NCI-H82 (cell line): ENCODE measurements around the gene DLX6.

Experiments used
- DNase-seq: peaks from one replicate; lab custom pipeline; 2025; lab: John Stamatoyannopoulos, UW

The DLX6 gene

DNA sequence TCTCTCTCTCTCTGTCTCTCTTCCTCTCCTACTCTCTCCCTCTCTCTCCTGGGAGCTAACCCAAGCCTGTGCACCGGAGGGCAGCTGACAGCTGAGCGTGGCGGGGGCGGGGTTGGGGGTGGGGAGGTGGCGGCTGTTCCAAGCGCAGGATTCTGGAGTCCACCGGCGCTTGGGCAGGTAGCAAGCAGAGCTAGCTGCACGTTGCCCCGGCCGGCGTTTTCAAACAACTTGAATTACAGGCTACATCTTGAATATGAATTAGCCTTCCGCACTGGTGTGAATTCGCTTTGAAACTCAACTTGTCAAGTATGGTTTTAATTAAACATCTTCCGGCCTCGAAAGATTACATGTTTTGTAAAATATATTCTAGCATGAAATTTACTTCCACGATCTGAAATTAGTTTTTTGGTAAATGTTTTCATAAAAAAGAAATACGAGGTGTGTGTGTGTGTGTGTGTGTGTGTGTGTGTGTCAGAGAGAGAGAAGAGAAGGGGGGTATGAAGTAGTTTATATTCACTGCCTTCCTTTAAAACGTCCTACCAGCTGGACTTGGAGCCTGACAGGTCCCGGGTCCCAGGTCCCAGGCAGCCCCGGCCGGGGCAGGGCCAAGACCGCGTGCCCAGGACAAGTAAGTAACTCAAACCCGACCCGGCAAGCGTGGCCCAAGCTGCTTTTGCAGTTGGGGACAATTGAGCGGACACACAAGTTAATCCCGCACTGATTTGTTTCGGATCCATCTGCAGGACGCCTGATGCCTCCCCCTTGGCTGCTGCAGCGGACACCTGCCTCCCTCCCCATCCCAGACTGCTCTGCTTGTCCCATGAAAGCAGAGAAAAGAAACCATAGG, 9.0 kb upstream of the DLX6 start:
- DNase-seq = peak; percentile 58

DNA sequence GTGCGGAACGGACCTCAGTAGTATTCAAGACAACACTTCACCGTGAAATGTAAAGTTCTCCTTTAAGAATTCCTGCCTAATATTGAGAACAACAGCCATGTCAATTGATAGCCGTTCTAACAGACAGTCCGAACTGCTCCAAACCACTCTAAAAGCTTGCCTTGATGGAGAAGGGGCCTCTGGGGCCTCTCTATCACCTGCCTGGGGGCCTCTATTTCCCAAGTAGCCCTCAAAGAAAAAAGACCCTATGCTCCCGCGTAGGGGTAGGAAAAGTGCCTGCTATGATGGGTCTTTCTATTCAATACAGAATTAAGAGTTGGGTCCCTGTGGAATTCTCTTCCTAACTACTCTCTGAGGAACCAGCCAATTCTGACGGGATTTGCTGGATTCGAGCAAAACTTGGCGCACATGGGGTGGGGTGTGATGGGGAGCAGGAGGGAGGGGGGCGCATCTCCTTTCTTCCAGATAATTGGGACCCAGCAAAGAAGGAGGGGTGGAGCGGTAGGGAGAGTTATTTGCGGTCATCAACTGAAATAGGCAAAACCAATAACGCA, 8.3 kb upstream of the DLX6 start:
- no peak for DNase-seq

DNA sequence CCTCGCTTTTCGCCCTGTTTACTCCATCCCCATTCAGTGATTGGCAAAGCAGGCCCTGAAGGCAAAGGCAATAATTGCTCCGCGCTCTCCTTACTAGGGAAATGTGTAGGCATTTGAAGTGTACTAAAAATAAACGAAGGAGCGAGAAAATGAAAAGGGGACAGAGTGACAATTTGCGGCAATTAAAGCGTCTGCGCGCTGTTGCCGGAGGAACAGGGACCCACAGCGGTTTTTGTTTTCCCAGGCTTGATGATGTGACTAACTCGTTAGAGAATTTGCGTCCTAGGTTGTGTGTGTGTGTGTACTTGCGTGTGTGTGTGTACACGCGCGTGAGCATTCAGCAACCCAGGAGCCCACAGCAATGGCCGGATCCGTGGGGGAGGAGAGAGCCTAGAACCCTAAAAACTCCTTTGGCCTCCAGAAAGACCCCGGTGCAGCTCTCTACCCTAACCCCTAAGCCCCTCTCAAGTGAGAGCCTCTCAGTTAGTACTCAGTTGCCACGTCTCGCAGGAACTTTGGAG, 7.8 kb upstream of the DLX6 start:
- DNase-seq = no peak

DNA sequence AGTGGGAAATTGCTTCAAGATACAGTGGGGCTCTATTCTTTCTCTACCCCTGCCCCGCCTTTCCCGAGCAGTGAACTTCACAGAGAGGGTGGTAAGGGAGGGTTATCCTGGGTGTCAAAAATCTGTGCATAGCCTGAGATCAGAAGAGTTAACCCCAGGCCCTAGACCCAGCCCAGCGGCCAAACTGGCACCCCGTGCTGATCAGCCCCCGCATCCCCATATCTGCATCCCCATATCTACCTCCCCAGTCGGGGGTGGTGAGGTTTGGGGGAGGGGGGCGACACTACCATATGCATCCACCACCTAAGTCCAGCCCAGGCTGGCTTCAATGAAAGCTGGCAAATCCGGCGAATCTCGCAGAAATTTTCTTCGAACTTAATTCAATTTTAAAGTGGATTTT, 7.0 kb upstream of the DLX6 start:
- DNase-seq = no peak

DNA sequence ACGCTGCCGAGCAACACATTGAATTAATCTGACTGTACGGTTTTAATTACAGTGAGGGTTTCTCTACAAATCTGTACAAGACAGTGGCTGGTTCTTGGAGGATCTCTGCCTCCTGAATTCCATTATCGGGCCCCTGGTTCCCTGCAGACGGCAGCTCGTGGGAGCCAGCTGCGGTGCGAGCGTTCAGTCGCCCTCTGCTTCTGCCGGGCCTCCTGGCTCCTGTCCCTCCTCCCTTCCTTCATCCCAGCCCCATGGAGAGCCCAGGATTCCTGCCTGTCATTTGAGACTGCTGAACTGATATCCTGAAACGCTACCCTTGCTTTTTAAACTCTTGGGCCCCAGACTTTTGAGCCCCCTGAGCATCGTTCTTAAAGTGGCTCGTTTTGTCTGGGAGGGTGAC, 6.6 kb upstream of the DLX6 start:
- peak; percentile 23 for DNase-seq

DNA sequence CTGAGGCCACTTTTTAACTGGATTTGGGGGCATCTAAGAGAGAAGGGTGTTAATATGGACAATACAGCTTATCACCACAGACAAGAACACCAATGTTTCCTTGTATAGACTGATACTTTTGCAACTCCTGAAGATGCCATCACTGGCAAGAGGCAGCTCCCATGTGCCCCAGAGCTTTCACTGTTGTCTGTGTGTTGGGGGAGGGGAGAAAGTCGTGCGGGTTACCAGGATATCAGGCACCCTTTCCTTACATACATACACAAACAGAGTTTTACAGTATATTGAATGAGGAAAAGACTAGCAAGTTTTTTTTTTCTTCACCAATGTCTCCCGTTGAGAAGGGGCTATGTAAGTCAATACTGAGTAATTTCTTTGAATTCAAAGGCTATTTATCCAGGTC, 4.1 kb upstream of the DLX6 start:
- no peak for DNase-seq

DNA sequence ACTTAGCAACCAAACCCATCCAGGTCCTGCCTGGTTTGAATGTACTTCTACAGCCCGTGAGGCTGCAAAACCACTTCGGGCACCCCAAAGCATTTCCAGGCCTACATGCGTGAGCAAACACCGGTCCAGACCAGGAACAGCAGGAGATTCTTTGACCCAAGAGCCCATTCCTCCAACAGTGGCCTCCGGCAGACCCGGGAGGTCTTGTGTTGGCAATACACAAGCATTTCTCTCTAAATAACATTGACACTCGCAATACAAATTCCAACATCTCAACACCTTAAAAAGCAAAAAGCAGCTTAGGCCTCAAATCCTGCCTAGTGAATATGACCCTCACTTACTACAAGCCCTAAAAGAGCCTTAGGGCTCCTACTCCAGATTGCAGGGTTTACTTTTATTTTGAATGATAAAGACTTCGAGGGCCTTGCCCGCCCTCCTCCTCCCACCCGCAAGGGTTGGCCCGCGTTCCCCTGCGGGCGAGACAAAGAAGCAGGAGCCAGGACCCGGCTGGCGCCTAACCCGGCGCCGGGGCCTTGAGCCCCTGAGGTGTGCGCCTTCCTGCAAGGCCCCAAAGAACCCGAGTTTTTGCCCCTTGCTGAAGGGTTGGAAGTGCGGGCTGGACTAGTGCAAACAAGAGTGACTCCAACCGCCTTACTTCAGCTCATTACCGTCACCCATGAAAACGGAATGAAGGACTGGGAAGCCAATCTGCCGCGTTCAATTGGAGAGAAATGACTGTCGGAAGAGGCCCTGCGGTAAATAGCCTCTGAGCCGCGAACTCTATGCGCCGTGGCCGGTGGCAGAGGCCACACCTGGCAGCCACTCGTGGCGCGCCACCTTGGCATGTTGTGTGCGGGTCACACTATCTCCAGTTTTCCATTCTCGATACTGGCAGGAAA, 3.4 kb upstream of the DLX6 start:
- DNase-seq = no peak

DNA sequence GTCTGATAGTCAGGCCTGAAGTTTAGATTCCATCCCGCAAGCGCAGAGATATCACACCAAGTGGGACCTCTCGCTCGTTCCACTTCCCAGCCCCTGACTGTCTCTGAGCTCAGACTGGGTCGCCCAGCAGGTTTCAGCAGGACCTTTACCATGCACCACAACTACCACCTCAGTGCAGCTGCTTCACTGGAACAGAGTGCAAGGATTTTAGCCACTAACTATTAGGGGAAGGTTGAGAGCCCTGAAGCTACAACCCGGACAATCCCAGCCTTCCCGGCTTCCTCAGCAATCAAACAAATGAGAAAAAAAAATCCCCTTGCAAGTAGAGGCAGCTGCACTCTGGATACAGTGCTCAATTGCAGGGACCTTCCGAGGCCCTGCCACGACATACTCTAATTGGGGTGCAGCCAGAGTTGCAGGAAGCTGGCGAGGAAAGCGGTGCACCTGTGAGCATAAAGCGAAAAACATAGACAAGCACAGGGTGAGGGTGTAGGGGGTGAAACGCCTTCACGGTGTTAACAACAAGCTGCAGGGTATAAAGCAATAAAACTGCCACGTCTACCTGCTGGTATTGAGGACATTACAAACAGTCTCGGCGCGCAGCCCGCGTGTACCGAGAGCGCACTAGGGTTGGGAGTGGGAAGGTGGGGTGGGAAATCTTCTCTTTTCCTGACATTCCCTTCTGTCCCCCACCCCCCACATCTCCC, 2.6 kb upstream of the DLX6 start:
- no peak for DNase-seq

DNA sequence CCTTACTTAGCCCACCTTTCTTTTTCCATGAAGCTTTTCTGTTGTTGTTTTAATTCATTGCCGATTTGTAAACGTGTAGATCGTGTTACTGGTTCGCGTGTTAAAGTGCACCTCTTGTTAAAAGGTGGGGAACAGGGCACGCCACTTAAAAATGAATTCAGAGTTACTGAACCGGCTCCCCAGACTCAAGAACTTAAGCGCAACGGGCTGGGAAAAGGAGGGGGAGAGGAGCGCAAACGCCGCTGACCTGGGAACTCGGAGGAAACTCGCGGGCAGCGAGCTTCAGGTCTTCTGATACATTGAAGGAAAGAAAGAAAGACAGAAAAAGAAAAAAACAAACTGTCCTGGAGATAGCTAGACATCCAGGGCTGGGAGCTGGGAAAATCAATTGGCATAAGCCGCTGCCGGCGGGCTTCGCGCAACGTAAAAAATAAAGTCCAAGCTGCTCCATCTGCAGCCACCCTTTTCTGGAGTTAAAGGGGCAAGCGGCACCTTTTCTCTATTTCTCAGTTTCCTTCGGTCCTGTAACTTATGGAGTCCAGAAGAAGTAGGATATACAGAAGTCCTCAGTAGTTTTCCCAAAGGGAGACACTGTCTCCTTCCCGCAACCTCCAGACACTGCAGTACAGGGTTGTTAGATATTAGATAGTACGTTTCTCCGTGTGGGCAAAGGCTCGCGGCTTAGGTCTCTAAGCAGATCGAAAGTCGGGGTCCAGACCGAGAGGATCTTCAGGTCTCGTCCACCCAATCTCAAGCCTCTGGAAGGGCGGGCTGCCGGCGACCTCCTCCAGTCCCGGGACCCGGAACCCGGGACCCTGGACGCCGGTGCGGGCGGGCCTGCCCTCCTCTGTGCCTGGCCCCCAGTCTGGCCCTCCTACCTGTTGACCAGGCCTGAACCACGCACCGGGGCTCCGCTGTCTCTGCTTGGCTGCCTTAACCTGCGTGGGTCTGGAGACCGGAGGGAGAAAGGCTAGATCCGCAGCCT, 1.8 kb upstream of the DLX6 start:
- no peak for DNase-seq

DNA sequence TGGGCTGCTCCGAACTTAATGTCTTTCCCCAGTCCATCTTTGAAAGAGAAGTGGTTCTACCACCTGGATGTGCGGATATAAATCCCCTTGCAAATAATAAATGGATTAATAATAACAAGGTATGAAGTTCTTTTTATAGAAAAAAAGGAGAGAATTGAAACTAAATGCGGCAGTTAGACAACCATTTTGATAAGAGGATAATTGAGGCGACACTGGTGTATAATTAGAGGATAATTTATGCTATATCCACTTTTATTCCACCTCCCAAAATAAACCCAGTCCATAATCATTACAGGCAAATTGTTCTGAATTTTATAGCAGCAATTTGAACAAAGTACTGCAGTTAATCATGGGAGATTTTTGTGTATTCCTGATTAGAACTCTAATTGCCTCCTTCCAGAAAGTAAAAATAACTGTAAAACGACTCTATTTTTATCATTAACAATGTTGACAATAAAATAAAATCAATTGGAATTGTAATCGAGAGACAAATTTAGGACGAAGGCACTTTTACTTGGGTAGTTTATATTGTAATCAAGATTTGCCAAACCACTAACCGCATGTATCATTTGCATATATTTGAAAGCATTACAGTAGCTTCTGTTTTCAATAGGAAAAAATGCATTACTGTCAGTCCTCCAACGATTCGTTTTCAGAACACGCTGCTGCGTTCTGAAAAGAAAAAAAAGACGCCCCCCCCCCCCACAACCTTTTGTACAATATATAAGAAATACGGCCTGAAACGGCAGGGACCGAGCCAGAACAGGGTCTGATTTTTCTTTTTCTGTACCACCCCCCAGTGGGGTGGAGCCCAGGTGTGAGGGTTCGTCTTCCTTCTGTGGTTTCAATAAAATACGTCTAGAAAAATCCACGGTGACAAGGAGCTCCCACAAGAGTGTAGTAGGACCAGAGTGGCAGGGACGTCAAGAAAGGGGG, 838 bp upstream of the DLX6 start:
- DNase-seq = no peak

DNA sequence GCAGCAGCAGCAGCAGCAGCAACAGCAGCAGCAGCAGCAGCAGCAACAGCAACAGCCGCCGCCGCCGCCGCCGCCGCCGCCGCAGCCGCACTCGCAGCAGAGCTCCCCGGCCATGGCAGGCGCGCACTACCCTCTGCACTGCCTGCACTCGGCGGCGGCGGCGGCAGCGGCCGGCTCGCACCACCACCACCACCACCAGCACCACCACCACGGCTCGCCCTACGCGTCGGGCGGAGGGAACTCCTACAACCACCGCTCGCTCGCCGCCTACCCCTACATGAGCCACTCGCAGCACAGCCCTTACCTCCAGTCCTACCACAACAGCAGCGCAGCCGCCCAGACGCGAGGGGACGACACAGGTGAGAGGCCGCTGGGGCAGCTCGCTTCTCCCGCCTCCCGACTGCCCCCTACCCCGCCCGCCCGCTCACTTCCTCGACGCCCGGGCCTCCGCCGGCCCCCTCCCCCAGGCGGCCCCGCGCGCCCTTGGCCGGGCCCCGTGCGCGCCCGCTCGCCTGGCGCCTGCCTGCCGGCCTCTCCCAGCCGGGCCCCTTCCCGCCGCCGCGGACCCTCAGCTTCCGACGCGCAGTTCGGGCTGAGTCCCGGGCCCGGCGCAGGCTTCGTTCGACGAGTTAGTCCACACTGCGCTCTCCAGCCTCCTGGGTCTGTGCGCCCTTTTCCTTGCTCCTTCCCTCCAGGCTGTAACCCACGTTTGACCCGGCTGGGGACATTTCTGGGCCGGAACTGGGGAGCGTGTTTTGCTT, 882 bp downstream of the DLX6 start:
- DNase-seq = peak; percentile 78

DNA sequence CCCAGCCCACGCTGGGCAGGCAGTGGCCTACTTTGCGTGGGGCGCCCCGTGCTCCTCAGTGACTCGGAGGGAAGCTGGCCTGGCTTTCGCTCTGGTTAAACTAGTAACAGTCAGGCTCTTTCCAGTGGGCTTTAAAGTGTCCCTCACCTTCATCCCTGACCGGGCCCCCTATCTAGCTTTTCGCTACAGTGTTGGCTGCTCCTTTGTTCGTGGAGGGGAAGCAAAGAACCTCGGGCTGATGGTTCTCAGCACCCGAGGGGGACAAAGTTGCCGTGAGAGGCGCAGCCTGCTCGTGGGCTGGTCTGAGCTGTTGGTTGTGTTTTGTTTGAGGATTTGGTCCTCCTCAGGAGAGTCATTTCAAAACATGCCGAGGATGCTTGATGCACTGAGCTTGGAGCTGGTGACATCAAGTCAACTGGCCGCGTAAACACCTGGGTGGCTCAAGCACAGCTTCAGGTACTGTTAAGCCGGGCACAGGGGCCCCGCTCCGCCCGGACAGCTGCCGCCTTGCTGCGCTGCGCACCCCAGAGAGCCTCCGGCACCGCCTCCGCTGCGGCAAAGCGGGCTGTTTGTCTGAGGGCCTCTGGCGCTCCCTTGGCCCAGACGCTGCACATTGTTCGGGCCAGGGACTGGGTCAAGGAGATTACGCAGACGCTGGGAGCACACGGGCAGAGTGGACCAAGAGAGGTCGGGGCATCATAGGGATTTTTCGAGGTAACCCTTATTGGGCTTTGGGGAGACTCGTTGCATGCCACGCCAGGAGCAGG, 1.6 kb downstream of the DLX6 start:
- DNase-seq = peak; percentile 47

DNA sequence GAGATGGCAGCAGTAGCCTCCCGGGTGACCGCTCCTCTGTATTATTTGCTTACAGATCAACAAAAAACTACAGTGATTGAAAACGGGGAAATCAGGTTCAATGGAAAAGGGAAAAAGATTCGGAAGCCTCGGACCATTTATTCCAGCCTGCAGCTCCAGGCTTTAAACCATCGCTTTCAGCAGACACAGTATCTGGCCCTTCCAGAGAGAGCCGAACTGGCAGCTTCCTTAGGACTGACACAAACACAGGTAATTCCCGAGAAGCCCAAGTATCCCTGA, 2.2 kb downstream of the DLX6 start:
- no peak for DNase-seq

DNA sequence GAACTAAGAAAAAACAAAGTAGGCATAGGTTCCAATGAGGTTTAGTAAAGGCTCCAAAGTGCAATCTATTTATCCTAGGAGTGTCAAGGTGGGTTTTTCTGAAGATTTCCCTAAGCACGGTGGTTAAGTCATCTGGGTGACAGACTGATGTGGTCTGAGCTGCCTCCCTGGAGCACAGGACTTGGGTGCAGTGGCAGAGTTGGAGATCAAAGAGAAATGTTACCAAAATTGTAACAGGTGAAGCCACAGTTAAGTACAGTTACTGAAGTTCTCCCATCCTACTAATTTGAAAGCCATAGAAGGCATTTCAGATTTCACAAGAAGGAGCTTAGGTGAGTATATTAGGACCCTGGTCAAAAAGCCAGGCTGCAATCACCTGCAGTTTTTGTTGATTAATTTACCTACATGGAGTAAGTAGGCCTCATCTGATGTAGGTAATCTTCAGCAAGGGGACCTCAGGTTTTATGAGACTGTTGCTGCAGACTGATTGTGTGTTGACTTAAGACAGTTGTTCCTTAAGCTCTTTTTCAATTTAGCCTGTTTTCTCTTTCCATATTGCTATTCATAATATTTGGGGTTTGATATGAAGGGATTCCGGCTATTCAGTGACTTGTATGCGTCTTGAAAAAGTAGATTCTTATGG, 3.0 kb downstream of the DLX6 start:
- no peak for DNase-seq

DNA sequence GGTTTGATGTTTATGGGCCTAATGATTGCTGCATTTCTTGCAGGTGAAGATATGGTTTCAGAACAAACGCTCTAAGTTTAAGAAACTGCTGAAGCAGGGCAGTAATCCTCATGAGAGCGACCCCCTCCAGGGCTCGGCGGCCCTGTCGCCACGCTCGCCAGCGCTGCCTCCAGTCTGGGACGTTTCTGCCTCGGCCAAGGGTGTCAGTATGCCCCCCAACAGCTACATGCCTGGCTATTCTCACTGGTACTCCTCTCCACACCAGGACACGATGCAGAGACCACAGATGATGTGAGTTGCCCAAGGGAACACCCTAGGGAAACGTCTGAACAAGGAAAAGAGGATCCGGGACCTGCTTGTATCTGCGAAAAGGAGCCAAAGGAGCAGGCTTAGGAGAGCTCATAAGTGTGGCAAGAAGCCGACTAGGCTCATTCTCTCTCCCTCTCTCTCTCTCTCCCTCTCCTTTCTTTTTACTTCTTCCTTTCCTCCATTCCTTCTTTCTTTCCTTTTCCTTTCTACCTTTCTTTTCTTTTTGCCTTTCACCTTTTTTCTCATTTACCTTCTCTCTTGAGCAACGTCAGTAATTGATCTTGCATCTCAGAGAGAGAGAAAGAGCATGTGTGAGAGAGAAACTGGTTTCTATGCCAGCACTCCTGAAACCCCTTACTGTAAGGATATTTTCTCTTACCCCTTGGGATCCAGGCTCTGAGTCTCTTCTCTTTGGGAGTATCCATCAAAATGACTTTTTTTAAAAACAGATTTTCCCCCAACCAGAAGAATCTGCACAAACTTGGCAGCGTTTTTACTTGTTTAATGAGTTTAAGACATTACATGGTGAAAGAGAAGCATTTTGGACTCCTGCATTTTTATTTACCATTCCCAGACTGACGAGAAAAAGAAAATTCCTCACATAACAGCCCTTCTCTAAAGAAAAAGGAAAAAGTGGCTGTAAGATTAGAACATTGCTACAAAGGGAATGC, 4.7 kb downstream of the DLX6 start:
- no peak for DNase-seq

DNA sequence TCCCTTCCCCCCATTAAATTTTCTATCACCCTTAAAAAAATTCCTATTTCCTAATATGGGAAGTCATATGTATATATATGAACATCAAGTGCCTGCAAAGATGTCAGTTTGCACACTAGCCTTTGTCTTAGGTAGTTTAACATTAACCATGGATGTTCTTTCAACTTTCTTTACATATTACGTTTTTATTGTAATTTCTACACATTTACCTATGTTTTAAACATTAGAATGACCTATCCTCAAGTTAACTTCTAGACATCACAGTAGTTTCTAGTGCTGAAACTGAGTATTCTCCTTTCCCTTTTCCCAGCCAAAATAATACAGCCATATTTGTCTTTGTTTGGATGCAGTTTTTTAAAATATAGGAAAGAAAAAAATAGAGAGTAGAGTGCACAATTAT, 5.8 kb downstream of the DLX6 start:
- no peak for DNase-seq
